Parathyroid adenoma (tissue), 2 donors: ENCODE results near the gene REC8.
A peak's percentile ranks its signal among the peaks of the same experiment; 100 is the strongest.

Source experiments
- H2AFZ ChIP-seq: fragments of 300-600 bp; sonication (generic); one replicate; pipeline ENCODE4 v1.7.0; 2017; ENCODE audit warnings: antibody characterized with exemption, mild to moderate bottlenecking
- H3K27ac ChIP-seq: fragments of 300-600 bp; sonication (generic); one replicate; pipeline ENCODE4 v1.7.0; 2017
- H3K27me3 ChIP-seq: fragments of 300-600 bp; sonication (generic); one replicate; pipeline ENCODE4 v1.7.0; 2017; ENCODE audit warnings: low read length; ENCODE audit not compliant: control insufficient read depth, insufficient read depth
- H3K36me3 ChIP-seq: fragments of 300-600 bp; sonication (generic); one replicate; pipeline ENCODE4 v1.7.0; 2017; ENCODE audit warnings: low read length; ENCODE audit not compliant: control insufficient read depth, insufficient read depth
- H3K4me1 ChIP-seq: fragments of 300-600 bp; sonication (generic); one replicate; pipeline ENCODE4 v1.7.0; 2017; ENCODE audit warnings: control low read depth
- H3K4me2 ChIP-seq: fragments of 300-600 bp; sonication (generic); one replicate; pipeline ENCODE4 v1.7.0; 2017; ENCODE audit warnings: low read length
- H3K4me3 ChIP-seq: fragments of 300-600 bp; sonication (generic); one replicate; pipeline ENCODE4 v1.7.0; 2017; ENCODE audit warnings: low read depth, low read length
- H3K79me2 ChIP-seq: fragments of 300-600 bp; sonication (generic); one replicate; pipeline ENCODE4 v1.7.0; 2017; ENCODE audit warnings: control low read depth
- H3K9ac ChIP-seq: fragments of 300-600 bp; sonication (generic); one replicate; pipeline ENCODE4 v1.7.0; 2017; ENCODE audit warnings: mild to moderate bottlenecking
- H3K9me3 ChIP-seq: fragments of 300-600 bp; sonication (generic); one replicate; pipeline ENCODE4 v1.7.0; 2017; ENCODE audit warnings: low read length; ENCODE audit not compliant: control insufficient read depth
- TF ChIP-seq, protein P1 (sequence below): fragments of 300-600 bp; sonication (generic); IDR thresholded peaks from one replicate; pipeline ENCODE4 v1.7.0; 2017; ENCODE audit warnings: antibody characterized with exemption, mild to moderate bottlenecking
- donor health status: primary hyperparathyroidism.

The REC8 gene

DNA sequence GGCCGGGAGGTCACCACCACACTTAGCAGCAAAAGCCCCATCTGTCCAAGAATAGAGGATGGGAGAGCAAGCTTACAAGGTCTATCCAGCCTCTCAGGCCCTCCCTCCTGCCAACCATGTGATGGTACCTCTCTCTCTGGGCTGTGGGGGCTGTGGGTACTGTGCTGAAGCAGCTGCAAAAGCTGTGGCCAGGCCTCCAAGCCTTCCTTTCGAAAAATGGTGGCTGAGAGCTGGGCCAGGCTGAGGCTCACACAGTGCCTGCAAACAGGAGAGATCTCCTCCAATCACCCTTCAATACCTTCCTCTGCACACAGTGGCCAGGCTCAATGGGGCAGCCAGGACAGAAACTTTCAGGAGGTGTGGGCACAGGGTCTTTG, 15.6 kb downstream of the REC8 start:
- no peaks in the 10 kb centered on the region for H3K9me3 ChIP-seq
- TF ChIP-seq, protein P1, sequence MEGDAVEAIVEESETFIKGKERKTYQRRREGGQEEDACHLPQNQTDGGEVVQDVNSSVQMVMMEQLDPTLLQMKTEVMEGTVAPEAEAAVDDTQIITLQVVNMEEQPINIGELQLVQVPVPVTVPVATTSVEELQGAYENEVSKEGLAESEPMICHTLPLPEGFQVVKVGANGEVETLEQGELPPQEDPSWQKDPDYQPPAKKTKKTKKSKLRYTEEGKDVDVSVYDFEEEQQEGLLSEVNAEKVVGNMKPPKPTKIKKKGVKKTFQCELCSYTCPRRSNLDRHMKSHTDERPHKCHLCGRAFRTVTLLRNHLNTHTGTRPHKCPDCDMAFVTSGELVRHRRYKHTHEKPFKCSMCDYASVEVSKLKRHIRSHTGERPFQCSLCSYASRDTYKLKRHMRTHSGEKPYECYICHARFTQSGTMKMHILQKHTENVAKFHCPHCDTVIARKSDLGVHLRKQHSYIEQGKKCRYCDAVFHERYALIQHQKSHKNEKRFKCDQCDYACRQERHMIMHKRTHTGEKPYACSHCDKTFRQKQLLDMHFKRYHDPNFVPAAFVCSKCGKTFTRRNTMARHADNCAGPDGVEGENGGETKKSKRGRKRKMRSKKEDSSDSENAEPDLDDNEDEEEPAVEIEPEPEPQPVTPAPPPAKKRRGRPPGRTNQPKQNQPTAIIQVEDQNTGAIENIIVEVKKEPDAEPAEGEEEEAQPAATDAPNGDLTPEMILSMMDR = no peak
- no peaks in the 10 kb centered on the region for H3K36me3 ChIP-seq
- H3K79me2 ChIP-seq = no peaks in the 10 kb centered on the region
- peaks cover 11% of the 10 kb centered on the region for H3K4me1 ChIP-seq
- H3K9ac ChIP-seq = no peak overlapping the region
- H3K4me2 ChIP-seq = peak overlapping the region; percentile 86
- no peak overlapping the region for H3K27ac ChIP-seq
- H3K4me3 ChIP-seq = peak overlapping the region; percentile 81
- H2AFZ ChIP-seq = no peak overlapping the region
- no peaks in the 10 kb centered on the region for H3K27me3 ChIP-seq

DNA sequence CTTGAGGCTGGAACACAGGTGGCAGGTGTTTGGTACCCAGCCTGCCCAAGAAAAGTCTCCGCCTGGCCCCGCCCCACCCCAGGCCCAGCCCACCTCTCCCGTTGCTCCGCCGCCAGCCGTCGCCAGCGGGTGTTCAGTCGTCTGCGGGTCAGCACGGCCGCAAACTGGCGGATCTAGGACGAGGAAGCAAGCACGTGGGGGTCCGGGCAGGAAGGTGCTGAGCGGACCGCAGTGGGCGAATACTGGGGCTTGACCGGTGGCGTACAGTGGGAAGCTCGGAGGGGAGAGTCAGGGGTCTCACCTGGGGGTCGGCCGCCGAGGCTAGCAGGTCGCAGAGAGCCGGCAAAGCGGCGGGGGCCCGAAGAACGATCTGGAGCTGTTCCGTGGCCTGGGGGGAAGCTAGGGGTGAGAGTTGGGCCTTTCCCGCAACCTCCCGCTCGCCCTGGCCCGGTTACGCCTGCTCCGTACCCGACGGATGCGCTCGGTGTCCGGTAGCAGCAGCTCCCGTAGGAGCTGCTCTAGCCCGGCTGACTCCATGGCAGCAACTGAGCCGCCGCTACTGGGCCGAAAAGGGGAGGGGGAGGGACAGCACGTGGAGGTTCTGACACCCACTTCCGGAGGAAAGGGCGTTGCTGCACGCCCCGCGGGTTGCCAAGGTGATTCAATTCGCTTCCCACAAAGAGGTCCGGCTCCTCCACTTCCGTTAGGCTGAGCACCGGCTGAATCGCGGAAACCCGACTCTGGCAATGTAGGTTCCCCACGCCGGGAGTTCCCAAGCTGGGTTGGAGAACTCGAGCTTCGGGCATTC, 16.6 kb downstream of the REC8 start, which contains the start of gene IPO4:
TSS of gene IPO4 (minus strand) at position 566 of the 808 bp plus-strand sequence. CDS start at position 537, 29 bp downstream.
- no peak within 1 kb of the TSS for H3K9ac ChIP-seq
- H3K4me2 ChIP-seq = peak within 1 kb of the TSS; percentile 86
- no peaks in the 10 kb centered on the region for H3K9me3 ChIP-seq
- TF ChIP-seq, protein P1 = no peak
- peak within 1 kb of the TSS; percentile 79 for H2AFZ ChIP-seq
- H3K36me3 ChIP-seq = no peaks in the 10 kb centered on the region
- peaks cover 11% of the 10 kb centered on the region for H3K4me1 ChIP-seq
- H3K4me3 ChIP-seq = peak within 1 kb of the TSS; percentile 81
- no peaks in the 10 kb centered on the region for H3K27me3 ChIP-seq
- no peaks in the 10 kb centered on the region for H3K79me2 ChIP-seq
- peak within 1 kb of the TSS; percentile 73 for H3K27ac ChIP-seq

DNA sequence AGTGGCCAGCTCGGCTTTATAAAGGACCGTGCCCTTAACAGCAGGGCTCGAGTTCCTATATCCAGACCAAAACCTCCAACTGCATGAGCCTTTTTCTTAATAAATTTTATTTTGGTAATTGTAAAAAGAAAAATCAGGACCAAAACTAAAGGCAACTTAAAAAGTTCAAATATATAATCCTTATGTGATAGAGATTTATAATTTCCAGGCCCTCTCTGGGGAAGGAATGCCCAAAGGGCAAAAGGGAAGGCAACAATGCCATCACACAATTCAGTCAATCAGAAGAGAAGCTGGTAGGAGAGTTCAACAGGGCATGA, 17.1 kb downstream of the REC8 start:
- Histone ChIP-seq H3K4me1 (peaks cover 11% of the 10 kb centered on the region), H3K4me3 (peak overlapping the region; percentile 81), H2AFZ (peak overlapping the region; percentile 79), H3K9me3 (no peaks in the 10 kb centered on the region), H3K79me2 (no peaks in the 10 kb centered on the region), H3K27me3 (no peaks in the 10 kb centered on the region), H3K27ac (peak overlapping the region; percentile 73), H3K9ac (no peak overlapping the region), H3K36me3 (no peaks in the 10 kb centered on the region), H3K4me2 (peak overlapping the region; percentile 86)
- TF ChIP-seq, protein P1 = no peak

DNA sequence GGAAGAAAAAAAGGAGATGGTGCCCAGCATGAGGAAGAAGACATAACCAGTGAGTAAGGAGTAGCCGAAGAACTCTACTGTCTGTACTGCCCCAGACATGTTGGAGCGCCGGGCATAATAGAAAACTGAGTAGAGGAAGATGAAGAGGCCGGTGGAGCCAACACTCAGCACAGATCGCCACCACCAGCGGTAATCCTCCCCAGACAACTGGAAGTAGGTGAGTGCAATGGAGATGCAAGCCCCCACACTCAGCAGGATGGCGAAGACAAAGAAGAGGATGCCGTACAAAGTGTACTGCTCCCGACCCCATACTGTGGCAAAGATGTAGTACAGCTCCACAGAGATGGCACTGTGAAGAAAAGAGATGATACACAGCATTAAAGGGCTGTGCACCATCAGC, 17.6 kb downstream of the REC8 start:
- Histone ChIP-seq H3K36me3 (no peaks in the 10 kb centered on the region), H3K4me1 (peaks cover 11% of the 10 kb centered on the region), H3K27ac (peak overlapping the region; percentile 73), H3K79me2 (no peaks in the 10 kb centered on the region), H3K4me2 (no peak overlapping the region), H2AFZ (no peak overlapping the region), H3K27me3 (no peaks in the 10 kb centered on the region), H3K9me3 (no peaks in the 10 kb centered on the region), H3K4me3 (peak overlapping the region; percentile 81), H3K9ac (no peak overlapping the region)
- TF ChIP-seq, protein P1 = no peak

DNA sequence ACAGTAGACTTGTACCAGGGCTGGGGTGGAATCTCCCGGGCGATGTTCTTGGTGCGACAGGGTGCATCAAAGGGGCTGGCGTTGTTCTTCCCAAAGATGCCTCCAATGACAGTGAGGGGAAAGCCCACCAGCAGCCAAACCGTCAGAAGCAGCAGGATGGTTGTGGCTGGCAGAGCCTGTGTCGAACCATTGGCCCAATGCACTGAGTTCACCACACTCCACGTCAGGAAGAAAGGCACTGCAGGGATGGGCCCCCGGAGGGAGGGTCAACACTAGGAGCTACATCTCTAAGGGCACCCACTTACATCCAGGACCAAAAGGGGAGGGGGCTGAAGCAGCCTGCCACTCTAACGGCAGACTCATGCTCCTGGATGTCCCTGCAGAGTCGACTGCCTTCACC, 18.5 kb downstream of the REC8 start:
- H3K27ac ChIP-seq = no peak overlapping the region
- H2AFZ ChIP-seq = no peak overlapping the region
- H3K79me2 ChIP-seq = peaks cover 4% of the 10 kb centered on the region
- no peaks in the 10 kb centered on the region for H3K36me3 ChIP-seq
- H3K9me3 ChIP-seq = no peaks in the 10 kb centered on the region
- H3K9ac ChIP-seq = no peak overlapping the region
- peaks cover 17% of the 10 kb centered on the region for H3K4me1 ChIP-seq
- no peaks in the 10 kb centered on the region for H3K27me3 ChIP-seq
- TF ChIP-seq, protein P1 = no peak
- no peak overlapping the region for H3K4me2 ChIP-seq
- H3K4me3 ChIP-seq = no peak overlapping the region
